HCT116 (cell line): ENCODE data around the gene RASAL2. TPM values are rescaled to one million over a fixed set of nuclear protein-coding genes. Genes with fewer than 3 reads are reported as not detected.

Experiments used
- ATAC-seq: fragments of 200-7000 bp; cut with Tn5 transposase; 2 replicates; pipeline ENCODE4 v1.9.1; 2020; ENCODE audit warnings: mild to moderate bottlenecking, moderate library complexity
- BruUV-seq: library from RNA; stranded (reverse); fragments of 400-500 nt; replicated peaks from 2 replicates; lab custom pipeline; 2021; lab: Mats Ljungman, UMichigan
- CTCF ChIA-PET: fragments of 300-600 bp; sonication (Branson Sonifier 250); formaldehyde crosslinking; loops from one replicate; lab custom pipeline; 2021; ENCODE audit warnings: antibody characterized with exemption; lab: Charles Lee
- POLR2A ChIA-PET: fragments of 300-600, 350-600 bp; sonication (Branson Sonifier 250); formaldehyde crosslinking; loops from one replicate; lab custom pipeline; 2021; ENCODE audit warnings: antibody characterized with exemption; lab: Charles Lee
- RAD21 ChIA-PET, 2 experiments: fragments of 300-600 bp; sonication (Branson Sonifier 250); formaldehyde crosslinking; loops; one replicate each; lab custom pipeline; 2023; ENCODE audit warnings: low total read pairs in 2 of 2; ENCODE audit not compliant: uncharacterized antibody in 2 of 2, unreplicated experiment in 2 of 2, low non-redundant PET in 1 of 2; lab: Charles Lee
- DNase-seq: peaks from one replicate; pipeline ENCODE4 v3.0.0-alpha.2; 2010; ENCODE audit warnings: low read depth, low spot score
- H2AFZ ChIP-seq: fragments of 200-600 bp; shearing (Covaris generic), sonication (generic); 2 replicates; pipeline ENCODE4 v1.6.1; 2017; ENCODE audit warnings: low read depth, mixed run types, mixed read lengths, antibody characterized with exemption, low read length; ENCODE audit not compliant: poor library complexity, severe bottlenecking
- H3K27ac ChIP-seq: 2 replicates; pipeline ENCODE4 v1.5.1; 2012; ENCODE audit warnings: low read depth, low read length
- H3K27me3 ChIP-seq: fragments of 200-600 bp; sonication (generic); 2 replicates; pipeline ENCODE4 v1.6.1; 2016; ENCODE audit warnings: mixed run types, low read length, mixed read lengths; ENCODE audit not compliant: insufficient read depth
- H3K36me3 ChIP-seq, 2 experiments: fragments of 200-500 bp in 1 of 2; fragments of 200-600 bp in 1 of 2; sonication (Bioruptor generic) in 1 of 2; sonication (generic) in 1 of 2; 2 replicates each; pipeline versions ENCODE4 v1.5.1 to v1.6.1; 2014 to 2016; ENCODE audit warnings: low read length in 2 of 2, inconsistent platforms in 1 of 2, mixed read lengths in 1 of 2, mixed run types in 1 of 2; ENCODE audit not compliant: insufficient read depth in 2 of 2, control insufficient read depth in 1 of 2
- H3K4me1 ChIP-seq, 2 experiments: fragments of 200-600 bp in 1 of 2; sonication (generic) in 1 of 2; 2 replicates each; pipeline versions ENCODE4 v1.5.1 to v1.6.1; 2012 to 2017; ENCODE audit warnings: low read length in 2 of 2, inconsistent platforms in 1 of 2, mild to moderate bottlenecking in 1 of 2, mixed read lengths in 1 of 2, mixed run types in 1 of 2, moderate library complexity in 1 of 2; ENCODE audit not compliant: insufficient read depth in 2 of 2, control insufficient read depth in 1 of 2
- H3K4me2 ChIP-seq: fragments of 200-600 bp; sonication (generic); 2 replicates; pipeline ENCODE4 v1.6.1; 2017; ENCODE audit warnings: mixed run types, low read length, mixed read lengths
- H3K4me3 ChIP-seq, 2 experiments: fragments of 200-600 bp in 1 of 2; sonication (generic) in 1 of 2; replicated peaks in 1 of 2; 2 replicates each; pipeline ENCODE4 v1.5.1; 2011 to 2016; ENCODE audit warnings: low read length in 2 of 2, control low read depth in 1 of 2, low read depth in 1 of 2, mild to moderate bottlenecking in 1 of 2, mixed read lengths in 1 of 2, mixed run types in 1 of 2
- H3K79me2 ChIP-seq: fragments of 200-600 bp; sonication (generic); 2 replicates; pipeline ENCODE4 v1.6.1; 2017; ENCODE audit warnings: mild to moderate bottlenecking, mixed run types, low read length, moderate library complexity, mixed read lengths; ENCODE audit not compliant: insufficient read depth
- H3K9ac ChIP-seq: fragments of 200-600 bp; sonication (generic); 2 replicates; pipeline ENCODE4 v1.6.1; 2016; ENCODE audit warnings: low read length, mixed read lengths
- H3K9me2 ChIP-seq: fragments of 200-600 bp; sonication (generic), shearing (Covaris generic); 2 replicates; pipeline ENCODE4 v1.6.1; 2017; ENCODE audit warnings: mixed run types, mild to moderate bottlenecking, moderate library complexity; ENCODE audit not compliant: insufficient read depth
- H3K9me3 ChIP-seq, 2 experiments: fragments of 200-500 bp in 1 of 2; fragments of 200-600 bp in 1 of 2; sonication (Bioruptor generic) in 1 of 2; sonication (generic) in 1 of 2; 2 replicates each; pipeline ENCODE4 v1.6.1; 2014 to 2017; ENCODE audit warnings: low read length in 2 of 2, mixed read lengths in 2 of 2, inconsistent platforms in 1 of 2, low read depth in 1 of 2, mild to moderate bottlenecking in 1 of 2, mixed run types in 1 of 2, moderate library complexity in 1 of 2; ENCODE audit not compliant: control insufficient read depth in 1 of 2, insufficient read depth in 1 of 2
- H4K20me1 ChIP-seq: fragments of 200-600 bp; sonication (generic), shearing (Covaris generic); 2 replicates; pipeline ENCODE4 v1.6.1; 2017; ENCODE audit warnings: mixed run types, mild to moderate bottlenecking, moderate library complexity; ENCODE audit not compliant: insufficient read depth
- CEBPB ChIP-seq: IDR thresholded peaks from 2 replicates; pipeline ENCODE4 v1.6.1; 2012; ENCODE audit warnings: low read depth
- CTCF ChIP-seq, 3 experiments: fragments of 200-600 bp in 1 of 3; sonication (generic) in 1 of 3; IDR thresholded peaks in 2 of 3; conservative IDR thresholded peaks in 1 of 3; 2 replicates each; pipeline ENCODE4 v1.5.1; 2012 to 2017; ENCODE audit warnings: low read depth in 2 of 3, low read length in 2 of 3, antibody characterized with exemption in 1 of 3, borderline replicate concordance in 1 of 3, control low read depth in 1 of 3, mild to moderate bottlenecking in 1 of 3, mixed read lengths in 1 of 3, mixed run types in 1 of 3, moderate library complexity in 1 of 3; ENCODE audit not compliant: insufficient read depth in 1 of 3
- JUND ChIP-seq: IDR thresholded peaks from 2 replicates; pipeline ENCODE4 v1.6.1; 2012
- MAX ChIP-seq: IDR thresholded peaks from 2 replicates; pipeline ENCODE4 v1.6.1; 2012
- POLR2AphosphoS5 ChIP-seq: IDR thresholded peaks from 2 replicates; pipeline ENCODE4 v1.6.1; 2011; ENCODE audit warnings: mild to moderate bottlenecking, low read depth, low read length, moderate library complexity
- RAD21 ChIP-seq: IDR thresholded peaks from 2 replicates; pipeline ENCODE4 v1.6.1; 2012; ENCODE audit warnings: low read depth, mild to moderate bottlenecking
- SIN3A ChIP-seq: IDR thresholded peaks from 2 replicates; pipeline ENCODE4 v1.6.1; 2012; ENCODE audit warnings: low read depth
- SP1 ChIP-seq: IDR thresholded peaks from 2 replicates; pipeline ENCODE4 v1.6.1; 2012; ENCODE audit warnings: low read depth
- ZBTB33 ChIP-seq: IDR thresholded peaks from 2 replicates; pipeline ENCODE4 v1.6.1; 2011; ENCODE audit warnings: mild to moderate bottlenecking, low read length, moderate library complexity; ENCODE audit not compliant: insufficient replicate concordance; ENCODE audit errors: extremely low read depth
- ZNF274 ChIP-seq: fragments of 200-500 bp; sonication (Bioruptor generic); IDR thresholded peaks from 2 replicates; pipeline ENCODE4 v1.6.1; 2014; ENCODE audit warnings: mild to moderate bottlenecking, low read depth, low read length, inconsistent platforms
- intact Hi-C: fragments of 100-400 bp; cut with micrococcal nuclease; formaldehyde crosslinking; loops from 2 replicates; pipeline ENCODE4 v1.10.0; 2022
- total RNA-seq: library from RNA; stranded (reverse); gene quantifications from one replicate; pipeline ENCODE4 v1.2.1, GENCODE V29; 2021; ENCODE audit not compliant: unreplicated experiment

Gene RASAL2
- total RNA-seq, 1 experiment from 2014 or later, result 11.7 TPM

GRCh38 chr1:178528953-178529335, 435.0 kb downstream of the RASAL2 start:
- intact Hi-C loops, result no loop called here
- Histone ChIP-seq H3K36me3 (no peaks in the 10 kb centered on the region), H3K9ac (no peak overlapping the region), H3K27ac (no peak overlapping the region), H4K20me1 (no peaks in the 10 kb centered on the region), H3K9me3 (no peaks in the 10 kb centered on the region), H3K27me3 (no peaks in the 10 kb centered on the region), H2AFZ (no peak overlapping the region), H3K4me3 (no peak overlapping the region), H3K4me2 (no peak overlapping the region), H3K9me2 (no peaks in the 10 kb centered on the region), H3K79me2 (no peaks in the 10 kb centered on the region), H3K4me1 (peaks cover 11 to 35% of the 10 kb centered on the region in 2 experiments)
- ChIA-PET CTCF (interaction anchor here (1.2 to 4.9 kb wide), 4 partner anchors 28 to 474 kb away, joined by 6 to 27 read pairs (median 11); no protein-coding TSS in a partner anchor), RAD21 (no interaction called here), POLR2A (no interaction called here)
- ATAC-seq (no peak), DNase-seq (no peak)
- TF ChIP-seq SIN3A (no peak), CTCF (IDR thresholded peaks at IDR 0.05 in 2 of 3, conservative IDR thresholded peaks at IDR 0.05 in 1 of 3; ENCODE audit: borderline replicate concordance in 1 of 3, insufficient read depth in 1 of 3, low read depth in 2 of 3, low read length in 2 of 3) (no peak), ZBTB33 (no peak), MAX (no peak), CEBPB (no peak), RAD21 (no peak), POLR2AphosphoS5 (no peak), ZNF274 (no peak), JUND (no peak), SP1 (no peak)
- no TSS peak for BruUV-seq
